GM12873 (cell line): ENCODE results near the gene LEKR1.

Experiments used
- CTCF ChIP-seq: IDR thresholded peaks from 2 replicates; pipeline ENCODE4 v1.5.1; 2012; ENCODE audit warnings: low read depth, mild to moderate bottlenecking, moderate library complexity, low read length, control low read depth; ENCODE audit not compliant: insufficient read depth; ENCODE audit errors: missing control alignments

LEKR1 gene

GRCh38 chr3:156847752-156848448, 21.7 kb downstream of the LEKR1 start:
- no peak for TF ChIP-seq CTCF

- no peak for TF ChIP-seq CTCF
These were observed 33.4 kb downstream of the LEKR1 start for GRCh38 chr3:156859578-156859977.

- no peak for TF ChIP-seq CTCF
These were observed 34.7 kb downstream of the LEKR1 start for GRCh38 chr3:156860873-156861272.

- TF ChIP-seq CTCF: no peak
These were observed 36.2 kb downstream of the LEKR1 start for GRCh38 chr3:156862338-156862737.

- no peak for TF ChIP-seq CTCF
These were observed 39.6 kb downstream of the LEKR1 start for GRCh38 chr3:156865732-156866131.

GRCh38 chr3:156867174-156867573, 41.0 kb downstream of the LEKR1 start:
- TF ChIP-seq CTCF: no peak

GRCh38 chr3:156867920-156868319, 41.8 kb downstream of the LEKR1 start:
- TF ChIP-seq CTCF: no peak

- no peak for TF ChIP-seq CTCF
These were observed 47.8 kb downstream of the LEKR1 start for GRCh38 chr3:156873906-156874305.
